GM12892 (cell line): ENCODE data around the gene SPACA7.

Source experiments
- POLR2A ChIP-seq: IDR thresholded peaks from 2 replicates; pipeline ENCODE4 v1.6.1; 2011; ENCODE audit warnings: low read depth, low read length, control low read depth
- POLR2AphosphoS5 ChIP-seq: IDR thresholded peaks from 2 replicates; pipeline ENCODE4 v1.6.1; 2011; ENCODE audit warnings: low read depth, low read length, control low read depth
- TAF1 ChIP-seq: IDR thresholded peaks from 2 replicates; pipeline ENCODE4 v1.6.1; 2011; ENCODE audit warnings: low read depth, mild to moderate bottlenecking, control low read depth, low read length, borderline replicate concordance

- TF ChIP-seq POLR2AphosphoS5, result no peak
- TF ChIP-seq POLR2A, result no peak
- no peak for TF ChIP-seq TAF1
These were observed 75.6 kb downstream of the SPACA7 start for GRCh38 chr13:112451512-112452379.
